H9 (cell line): ENCODE data around the gene LRP10. TPM values are rescaled to one million over a fixed set of nuclear protein-coding genes. Genes with fewer than 3 reads are reported as not detected.

Experiments used
- DNase-seq: peaks from one replicate; pipeline ENCODE4 v3.0.0-alpha.2; 2017
- H2AFZ ChIP-seq: one replicate; pipeline ENCODE4 v1.6.1; 2013; ENCODE audit warnings: mild to moderate bottlenecking, low read length, control low read depth, moderate library complexity
- H2AK5ac ChIP-seq: 2 replicates; pipeline ENCODE4 v1.6.1; 2013; ENCODE audit warnings: low read length, control low read depth, mixed read lengths; ENCODE audit not compliant: insufficient read length
- H2BK120ac ChIP-seq: one replicate; pipeline ENCODE4 v1.6.1; 2013; ENCODE audit warnings: low read depth, mild to moderate bottlenecking, low read length, control low read depth, inconsistent platforms; ENCODE audit not compliant: poor library complexity, severe bottlenecking
- H2BK12ac ChIP-seq: 2 replicates; pipeline ENCODE4 v1.6.1; 2013; ENCODE audit warnings: low read length, control low read depth, mixed read lengths, low read depth; ENCODE audit not compliant: insufficient read length
- H2BK15ac ChIP-seq: 2 replicates; pipeline ENCODE4 v1.6.1; 2013; ENCODE audit warnings: low read depth, low read length, control low read depth
- H2BK20ac ChIP-seq: one replicate; pipeline ENCODE4 v1.6.1; 2013; ENCODE audit warnings: low read depth, mild to moderate bottlenecking, low read length, control low read depth, inconsistent platforms; ENCODE audit not compliant: poor library complexity, severe bottlenecking
- H2BK5ac ChIP-seq: 2 replicates; pipeline ENCODE4 v1.6.1; 2013; ENCODE audit warnings: low read length, control low read depth, mixed read lengths; ENCODE audit not compliant: insufficient read length
- H3K14ac ChIP-seq: 2 replicates; pipeline ENCODE4 v1.6.1; 2013; ENCODE audit warnings: low read length, control low read depth; ENCODE audit not compliant: insufficient read depth
- H3K18ac ChIP-seq: 2 replicates; pipeline ENCODE4 v1.6.1; 2013; ENCODE audit warnings: low read depth, mild to moderate bottlenecking, mixed read lengths, low read length, control low read depth; ENCODE audit not compliant: insufficient read length
- H3K23ac ChIP-seq: 2 replicates; pipeline ENCODE4 v1.6.1; 2013; ENCODE audit warnings: low read length, control low read depth, mixed read lengths, low read depth; ENCODE audit not compliant: insufficient read length
- H3K23me2 ChIP-seq: 2 replicates; pipeline ENCODE4 v1.6.1; 2013; ENCODE audit warnings: low read depth, mild to moderate bottlenecking, mixed read lengths, low read length, control low read depth; ENCODE audit not compliant: insufficient read length, poor library complexity, severe bottlenecking
- H3K27ac ChIP-seq: 2 replicates; pipeline ENCODE4 v1.5.1; 2013; ENCODE audit warnings: low read length, control low read depth, mixed read lengths, low read depth; ENCODE audit not compliant: insufficient read length
- H3K27me3 ChIP-seq: 2 replicates; pipeline ENCODE4 v1.6.1; 2013; ENCODE audit warnings: low read length, control low read depth, inconsistent platforms; ENCODE audit not compliant: insufficient read depth
- H3K4ac ChIP-seq: 2 replicates; pipeline ENCODE4 v1.6.1; 2013; ENCODE audit warnings: low read depth, mild to moderate bottlenecking, control low read depth, inconsistent platforms, low read length, moderate library complexity
- H3K4me1 ChIP-seq: 2 replicates; pipeline ENCODE4 v1.6.1; 2013; ENCODE audit warnings: low read length, control low read depth, inconsistent platforms; ENCODE audit not compliant: insufficient read depth
- H3K4me2 ChIP-seq: 2 replicates; pipeline ENCODE4 v1.6.1; 2013; ENCODE audit warnings: low read length, control low read depth, mixed read lengths; ENCODE audit not compliant: insufficient read length, insufficient read depth
- H3K56ac ChIP-seq: 2 replicates; pipeline ENCODE4 v1.6.1; 2013; ENCODE audit warnings: low read depth, mild to moderate bottlenecking, mixed read lengths, low read length, control low read depth; ENCODE audit not compliant: insufficient read length
- H3K79me1 ChIP-seq: 2 replicates; pipeline ENCODE4 v1.6.1; 2013; ENCODE audit warnings: low read depth, mild to moderate bottlenecking, moderate library complexity, low read length, control low read depth, inconsistent platforms; ENCODE audit not compliant: insufficient read depth, poor library complexity, severe bottlenecking
- H3K79me2 ChIP-seq: 2 replicates; pipeline ENCODE4 v1.6.1; 2013; ENCODE audit warnings: low read length, control low read depth, inconsistent platforms; ENCODE audit not compliant: insufficient read depth
- H3K9ac ChIP-seq: 2 replicates; pipeline ENCODE4 v1.6.1; 2013; ENCODE audit warnings: low read length, control low read depth, mixed read lengths; ENCODE audit not compliant: insufficient read length; ENCODE audit errors: extremely low read depth
- H3K9me3 ChIP-seq: one replicate; pipeline ENCODE4 v1.6.1; 2013; ENCODE audit warnings: low read depth, low read length, inconsistent platforms; ENCODE audit not compliant: control insufficient read depth
- H3T11ph ChIP-seq: one replicate; pipeline ENCODE4 v1.6.1; 2013; ENCODE audit warnings: mild to moderate bottlenecking, low read length, control low read depth, inconsistent platforms
- H4K20me1 ChIP-seq: one replicate; pipeline ENCODE4 v1.6.1; 2013; ENCODE audit not compliant: control insufficient read depth, insufficient read length, insufficient read depth
- H4K5ac ChIP-seq: 2 replicates; pipeline ENCODE4 v1.6.1; 2013; ENCODE audit warnings: low read depth, mild to moderate bottlenecking, mixed read lengths, low read length, control low read depth; ENCODE audit not compliant: insufficient read length
- H4K8ac ChIP-seq: replicated peaks from 2 replicates; pipeline ENCODE4 v1.6.1; 2013; ENCODE audit warnings: low read length, control low read depth, mixed read lengths, low read depth; ENCODE audit not compliant: insufficient read length
- H4K91ac ChIP-seq: 2 replicates; pipeline ENCODE4 v1.6.1; 2013; ENCODE audit warnings: low read depth, mild to moderate bottlenecking, moderate library complexity, mixed read lengths, low read length, control low read depth; ENCODE audit not compliant: insufficient read length
- H3K27ac Mint-ChIP-seq, 3 experiments: 2 replicates in 2 of 3; 3 replicates in 1 of 3; pipeline ENCODE4 v1.8.0; 2020 to 2021; ENCODE audit warnings: mixed read lengths in 3 of 3, mild to moderate bottlenecking in 1 of 3, moderate library complexity in 1 of 3
- H3K27me3 Mint-ChIP-seq: 2 replicates; pipeline ENCODE4 v1.8.0; 2021; ENCODE audit warnings: low read depth, mild to moderate bottlenecking, moderate library complexity, mixed read lengths
- H3K36me3 Mint-ChIP-seq, 3 experiments: 2 replicates in 2 of 3; 3 replicates in 1 of 3; pipeline ENCODE4 v1.8.0; 2020 to 2021; ENCODE audit warnings: low read depth in 3 of 3, mixed read lengths in 3 of 3; ENCODE audit not compliant: insufficient read depth in 1 of 3
- H3K4me1 Mint-ChIP-seq, 2 experiments: 2 replicates each; pipeline ENCODE4 v1.8.0; 2020; ENCODE audit warnings: mixed read lengths in 2 of 2
- H3K4me3 Mint-ChIP-seq, 2 experiments: 2 replicates in 1 of 2; 3 replicates in 1 of 2; pipeline ENCODE4 v1.8.0; 2020 to 2021; ENCODE audit warnings: mild to moderate bottlenecking in 2 of 2, mixed read lengths in 2 of 2, moderate library complexity in 1 of 2
- H3K9me3 Mint-ChIP-seq, 2 experiments: 2 replicates in 1 of 2; 3 replicates in 1 of 2; pipeline ENCODE4 v1.8.0; 2020; ENCODE audit warnings: mild to moderate bottlenecking in 2 of 2, mixed read lengths in 2 of 2, moderate library complexity in 1 of 2
- CTCF ChIP-seq: fragments of 200-600 bp; sonication (generic); conservative IDR thresholded peaks from 3 replicates; pipeline ENCODE4 v1.8.0; 2021; ENCODE audit warnings: antibody characterized with exemption, mild to moderate bottlenecking
- WGBS: extraction: QIAGEN DNeasy Blood & Tissue Kit; methylation state at CpG from one replicate; pipeline ENCODE4 v1.1.7; 2013; ENCODE audit warnings: missing lambda C conversion rate, low lambda C conversion rate, mixed read lengths; ENCODE audit not compliant: insufficient read length; ENCODE audit errors: extremely low coverage; 5-methylcytosine and 5-hydroxymethylcytosine counted together
- total RNA-seq: library from RNA; stranded (reverse); gene quantifications from 2 replicates; pipeline ENCODE4 v1.2.1, GENCODE V29; 2021

LRP10 gene
- total RNA-seq, 1 experiment from 2014 or later: 13.3 TPM

- no peaks in the 10 kb centered on the region for H3K27me3 Mint-ChIP-seq
- Histone ChIP-seq H2BK12ac (no peak overlapping the region), H3K79me2 (peaks cover 5% of the 10 kb centered on the region), H4K91ac (no peak overlapping the region), H2BK120ac (no peak overlapping the region), H2BK15ac (no peak overlapping the region), H3K27ac (no peak overlapping the region), H2AFZ (no peak overlapping the region), H3K4me2 (peak overlapping the region; percentile 99), H2BK20ac (no peak overlapping the region), H4K5ac (peak overlapping the region; percentile 9), H3K27me3 (no peaks in the 10 kb centered on the region), H3K79me1 (no peaks in the 10 kb centered on the region), H3K18ac (peak overlapping the region; percentile 91), H2BK5ac (no peak overlapping the region), H3K4ac (no peak overlapping the region), H3K56ac (peak overlapping the region; percentile 9), H4K8ac (no peak overlapping the region), H3K9ac (peak overlapping the region; percentile 88), H3K9me3 (no peaks in the 10 kb centered on the region), H2AK5ac (no peak overlapping the region), H3K23ac (no peak overlapping the region), H3K4me1 (peaks cover 3% of the 10 kb centered on the region), H3T11ph (no peak overlapping the region), H4K20me1 (no peaks in the 10 kb centered on the region), H3K23me2 (peaks cover 12% of the 10 kb centered on the region), H3K14ac (no peak overlapping the region; the same call in 1 of the 2 replicates)
- H3K27ac Mint-ChIP-seq: no peak overlapping the region
- WGBS: no CpG with 5 or more reads among the region's 12 CpGs
- no peaks in the 10 kb centered on the region for H3K9me3 Mint-ChIP-seq
- TF ChIP-seq CTCF: no peak
- H3K36me3 Mint-ChIP-seq: peaks cover 31 to 39% (median 38%) of the 10 kb centered on the region in 3 experiments; a peak in 6 of 7 replicates
- H3K4me3 Mint-ChIP-seq: no peak overlapping the region
- DNase-seq: no peak
- H3K4me1 Mint-ChIP-seq: peaks cover 6 to 11% of the 10 kb centered on the region in 2 experiments
Measured at GRCh38 chr14:22928237-22929103, 56.9 kb downstream of the LRP10 start.
